Measurements from ENCODE around the gene TUBB2B.
"Not testable (repeated sequence)": the region's sequence is repeated elsewhere in the genome, so short reads cannot be mapped to it uniquely, and the experiment has no call there.

TUBB2B gene

DNA sequence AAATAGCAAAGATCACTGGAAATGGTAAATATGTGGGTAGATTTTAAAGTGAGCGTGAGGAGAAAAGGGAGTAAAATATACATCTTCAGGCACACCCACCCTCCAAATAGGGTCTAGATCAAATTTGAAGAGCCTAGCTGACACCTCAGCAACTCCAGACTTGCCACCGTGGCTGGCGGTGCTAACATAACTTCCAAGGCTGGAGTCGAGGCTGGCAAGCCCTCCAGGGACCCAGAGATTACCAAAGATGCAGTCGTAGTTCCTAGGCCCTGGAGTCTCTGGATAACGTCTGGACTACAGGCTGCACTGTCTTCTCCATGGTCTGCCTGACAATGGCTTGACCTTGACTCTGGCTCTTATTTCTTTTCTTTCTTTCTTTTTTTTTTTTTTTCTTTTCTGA is 22.5 kb downstream of the TUBB2B start:
- TF ChIP-seq CTCF (IDR thresholded peaks at IDR 0.05; ENCODE audit: low read length, missing control alignments), result no peak
- no peak for DNase-seq (ENCODE audit: low read depth)
- no peak overlapping the region for H3K4me3 ChIP-seq (replicated peaks; ENCODE audit: low read depth, low read length)

DNA sequence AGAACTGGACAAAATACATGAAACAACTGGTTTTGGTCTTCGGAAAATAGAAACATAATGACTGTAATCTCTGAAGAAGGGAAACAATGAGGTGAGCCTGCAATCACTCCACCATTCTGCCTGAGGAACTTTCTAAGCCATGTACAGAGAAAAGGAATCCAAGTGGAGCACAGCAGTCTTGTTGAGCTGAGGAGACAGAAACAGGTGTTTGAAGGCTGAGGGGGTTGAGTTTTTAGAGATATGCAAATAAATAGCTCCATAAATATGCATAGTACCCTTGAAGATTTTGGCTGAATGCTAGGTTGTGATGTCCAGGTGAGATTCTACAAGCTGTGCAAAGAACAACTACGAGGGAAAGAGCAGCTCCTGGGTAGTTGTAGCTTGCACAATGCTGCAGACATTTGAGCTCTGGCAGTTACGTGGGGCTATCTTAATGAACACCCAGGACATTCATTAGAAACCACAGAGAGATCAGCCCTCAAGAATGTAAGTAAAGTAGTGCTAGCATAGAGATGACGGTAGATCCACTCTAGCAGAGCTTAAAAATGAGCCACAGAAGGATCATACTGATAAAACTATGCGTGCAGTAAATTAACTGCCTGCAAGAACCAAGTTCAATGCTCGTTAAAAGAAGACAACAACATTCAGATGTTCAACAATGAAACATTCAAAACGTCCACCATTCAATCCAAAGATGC is 24.3 kb downstream of the TUBB2B start:
- no peak for TF ChIP-seq CTCF (IDR thresholded peaks at IDR 0.05; ENCODE audit: low read length, missing control alignments)
- peak; percentile 42 for DNase-seq (ENCODE audit: low read depth)
- H3K4me3 ChIP-seq (replicated peaks; ENCODE audit: low read depth, low read length), result no peak overlapping the region

DNA sequence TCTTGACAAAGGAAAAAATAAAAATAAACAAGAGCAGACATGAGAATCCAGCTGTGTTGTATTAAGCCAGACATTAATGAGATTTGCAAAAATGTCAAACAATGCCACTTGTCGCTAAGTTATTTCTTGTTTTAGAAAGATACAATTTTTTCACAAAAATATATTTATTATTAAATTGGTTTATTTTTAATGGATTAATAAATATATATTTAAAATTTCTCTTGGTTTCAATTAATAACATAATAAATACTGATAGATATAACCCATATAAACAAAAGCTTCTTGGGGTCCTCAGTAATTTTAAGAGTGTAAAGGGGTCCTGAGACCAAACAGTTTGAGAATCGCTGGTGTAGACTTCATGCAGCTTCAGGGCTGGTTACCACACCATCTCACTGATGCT is 26.1 kb downstream of the TUBB2B start:
- no peak for TF ChIP-seq CTCF (IDR thresholded peaks at IDR 0.05; ENCODE audit: low read length, missing control alignments)
- no peak for DNase-seq (ENCODE audit: low read depth)
- H3K4me3 ChIP-seq (replicated peaks; ENCODE audit: low read depth, low read length), result no peak overlapping the region

- no peak for TF ChIP-seq CTCF (IDR thresholded peaks at IDR 0.05; ENCODE audit: low read length, missing control alignments)
- DNase-seq (ENCODE audit: low read depth), result no peak
- no peak overlapping the region for H3K4me3 ChIP-seq (replicated peaks; ENCODE audit: low read depth, low read length)
These were observed 26.8 kb downstream of the TUBB2B start for GRCh38 chr6:3200682-3201081.

GRCh38 chr6:3199382-3199781 is 28.1 kb downstream of the TUBB2B start:
- TF ChIP-seq CTCF (IDR thresholded peaks at IDR 0.05; ENCODE audit: low read length, missing control alignments), result no peak
- DNase-seq (ENCODE audit: low read depth), result no peak
- no peak overlapping the region for H3K4me3 ChIP-seq (replicated peaks; ENCODE audit: low read depth, low read length)

- not testable (repeated sequence) for DNase-seq (ENCODE audit: low read depth); H3K4me3 ChIP-seq (replicated peaks; ENCODE audit: low read depth, low read length)
These were observed 29.7 kb downstream of the TUBB2B start for GRCh38 chr6:3197734-3198133.

- no peak for DNase-seq (ENCODE audit: low read depth)
- TF ChIP-seq CTCF (IDR thresholded peaks at IDR 0.05; ENCODE audit: low read length, missing control alignments), result no peak
- H3K4me3 ChIP-seq (replicated peaks; ENCODE audit: low read depth, low read length), result no peak overlapping the region
These were observed 30.7 kb downstream of the TUBB2B start for GRCh38 chr6:3196770-3197169.
